Dendritic cell treated with granulocyte-macrophage colony-stimulating factor and Interleukin-4, amounts not matched to agents 40 ng/mL and 50 ng/mL, for 4 days (primary cell): ENCODE measurements around the gene OLFM3.

Source experiments
- H3K27ac Mint-ChIP-seq: one replicate; pipeline ENCODE4 v1.8.0; 2022; ENCODE audit warnings: mild to moderate bottlenecking, mixed read lengths
- H3K27me3 Mint-ChIP-seq: one replicate; pipeline ENCODE4 v1.8.0; 2022; ENCODE audit warnings: mild to moderate bottlenecking, mixed read lengths
- H3K36me3 Mint-ChIP-seq: one replicate; pipeline ENCODE4 v1.8.0; 2022; ENCODE audit warnings: low read depth, mixed read lengths
- H3K4me1 Mint-ChIP-seq: one replicate; pipeline ENCODE4 v1.8.0; 2022; ENCODE audit warnings: low read depth, mixed read lengths
- H3K4me3 Mint-ChIP-seq: one replicate; pipeline ENCODE4 v1.8.0; 2022; ENCODE audit warnings: mild to moderate bottlenecking, moderate library complexity, mixed read lengths
- H3K9me3 Mint-ChIP-seq: one replicate; pipeline ENCODE4 v1.8.0; 2022; ENCODE audit warnings: mixed read lengths
- intact Hi-C: fragments of 100-400 bp; cut with micrococcal nuclease; formaldehyde crosslinking; loops from one replicate; pipeline ENCODE4 v1.15.0; 2022

The OLFM3 gene

DNA sequence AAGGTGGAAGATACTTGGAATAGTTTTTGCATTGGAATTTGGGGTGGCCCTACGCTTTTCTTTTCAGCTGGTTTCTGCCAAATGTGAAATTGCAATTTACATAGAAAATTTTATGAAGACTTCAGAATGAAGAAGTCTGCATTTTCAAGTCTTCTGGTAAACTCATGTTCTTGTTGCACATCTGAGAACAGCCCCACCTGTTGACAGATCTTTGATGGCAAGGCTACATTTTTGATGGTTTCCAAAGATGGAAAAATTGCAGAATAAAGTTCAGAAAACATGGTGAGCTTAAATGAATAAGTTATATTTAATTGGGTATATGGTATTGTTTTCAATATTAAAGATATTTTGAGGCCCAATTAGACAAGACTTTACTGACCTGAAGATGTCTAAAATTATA lies 25.4 kb downstream of the OLFM3 start:
- no peak overlapping the region for H3K4me3 Mint-ChIP-seq
- intact Hi-C loops: no loop called here
- no peaks in the 10 kb centered on the region for H3K36me3 Mint-ChIP-seq
- no peak overlapping the region for H3K27ac Mint-ChIP-seq
- H3K27me3 Mint-ChIP-seq: no peaks in the 10 kb centered on the region
- no peaks in the 10 kb centered on the region for H3K9me3 Mint-ChIP-seq
- no peaks in the 10 kb centered on the region for H3K4me1 Mint-ChIP-seq

DNA sequence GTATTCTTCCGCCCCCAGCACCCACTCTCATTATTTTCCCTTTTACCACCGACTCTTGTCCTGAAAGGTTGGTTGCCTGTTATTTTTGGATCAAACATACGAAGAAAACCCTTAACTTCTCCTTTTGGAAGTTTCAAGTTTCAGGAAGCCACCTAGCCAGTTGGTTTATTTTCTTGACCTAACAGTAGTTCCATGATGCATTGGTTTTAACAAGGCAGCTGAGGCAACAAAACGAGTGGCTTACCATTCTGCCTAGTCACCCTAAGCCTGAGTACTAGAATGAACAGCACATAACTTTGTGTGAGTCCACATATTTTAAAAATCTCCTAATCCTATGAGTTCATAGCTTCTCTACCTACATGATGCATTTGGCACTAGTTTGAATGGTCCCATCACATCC lies 28.9 kb downstream of the OLFM3 start:
- Mint-ChIP-seq H3K4me3 (no peak overlapping the region), H3K27me3 (no peaks in the 10 kb centered on the region), H3K9me3 (no peaks in the 10 kb centered on the region), H3K27ac (no peak overlapping the region), H3K4me1 (no peaks in the 10 kb centered on the region), H3K36me3 (no peaks in the 10 kb centered on the region)
- intact Hi-C loops: no loop called here

DNA sequence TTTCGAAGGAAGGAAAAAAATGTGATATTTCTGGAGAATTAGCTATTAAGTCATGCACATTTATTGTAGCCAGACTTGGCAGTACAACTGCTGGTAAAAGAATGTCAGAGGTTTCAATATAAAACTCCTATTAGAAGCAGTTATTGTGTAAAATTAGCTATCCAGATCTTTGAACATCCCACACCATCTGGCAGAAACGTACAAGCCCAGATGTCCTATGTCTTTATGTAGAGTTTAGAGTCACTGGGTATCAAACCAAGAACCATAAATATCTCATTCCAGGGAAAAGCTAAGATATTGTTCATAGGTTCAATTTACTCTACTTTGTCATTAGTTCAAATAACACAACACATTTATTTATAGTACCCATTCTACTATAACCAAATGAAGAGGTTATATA lies 31.4 kb downstream of the OLFM3 start:
- no peaks in the 10 kb centered on the region for H3K9me3 Mint-ChIP-seq
- H3K36me3 Mint-ChIP-seq: no peaks in the 10 kb centered on the region
- H3K27ac Mint-ChIP-seq: no peak overlapping the region
- no peaks in the 10 kb centered on the region for H3K4me1 Mint-ChIP-seq
- no peaks in the 10 kb centered on the region for H3K27me3 Mint-ChIP-seq
- no peak overlapping the region for H3K4me3 Mint-ChIP-seq
- intact Hi-C loops: no loop called here

- intact Hi-C loops: no loop called here
- no peaks in the 10 kb centered on the region for H3K36me3 Mint-ChIP-seq
- no peak overlapping the region for H3K27ac Mint-ChIP-seq
- H3K27me3 Mint-ChIP-seq: no peaks in the 10 kb centered on the region
- H3K4me1 Mint-ChIP-seq: no peaks in the 10 kb centered on the region
- no peak overlapping the region for H3K4me3 Mint-ChIP-seq
- no peaks in the 10 kb centered on the region for H3K9me3 Mint-ChIP-seq
These were observed 32.0 kb downstream of the OLFM3 start for GRCh38 chr1:101964708-101965107.

- H3K4me3 Mint-ChIP-seq: no peak overlapping the region
- no peaks in the 10 kb centered on the region for H3K27me3 Mint-ChIP-seq
- H3K27ac Mint-ChIP-seq: no peak overlapping the region
- intact Hi-C loops: no loop called here
- H3K9me3 Mint-ChIP-seq: no peaks in the 10 kb centered on the region
- no peaks in the 10 kb centered on the region for H3K4me1 Mint-ChIP-seq
- no peaks in the 10 kb centered on the region for H3K36me3 Mint-ChIP-seq
These were observed 36.6 kb downstream of the OLFM3 start for GRCh38 chr1:101960142-101960541.

- no peaks in the 10 kb centered on the region for H3K36me3 Mint-ChIP-seq
- H3K27me3 Mint-ChIP-seq: no peaks in the 10 kb centered on the region
- intact Hi-C loops: no loop called here
- no peaks in the 10 kb centered on the region for H3K4me1 Mint-ChIP-seq
- H3K4me3 Mint-ChIP-seq: no peak overlapping the region
- H3K9me3 Mint-ChIP-seq: no peaks in the 10 kb centered on the region
- no peak overlapping the region for H3K27ac Mint-ChIP-seq
These were observed 37.3 kb downstream of the OLFM3 start for GRCh38 chr1:101959456-101959855.

- no peak overlapping the region for H3K27ac Mint-ChIP-seq
- H3K27me3 Mint-ChIP-seq: no peaks in the 10 kb centered on the region
- no peak overlapping the region for H3K4me3 Mint-ChIP-seq
- H3K4me1 Mint-ChIP-seq: no peaks in the 10 kb centered on the region
- no peaks in the 10 kb centered on the region for H3K9me3 Mint-ChIP-seq
- H3K36me3 Mint-ChIP-seq: no peaks in the 10 kb centered on the region
- intact Hi-C loops: no loop called here
These were observed 39.0 kb downstream of the OLFM3 start for GRCh38 chr1:101957771-101958170.

- no peak overlapping the region for H3K27ac Mint-ChIP-seq
These were observed 43.1 kb downstream of the OLFM3 start for GRCh38 chr1:101953623-101954022.

DNA sequence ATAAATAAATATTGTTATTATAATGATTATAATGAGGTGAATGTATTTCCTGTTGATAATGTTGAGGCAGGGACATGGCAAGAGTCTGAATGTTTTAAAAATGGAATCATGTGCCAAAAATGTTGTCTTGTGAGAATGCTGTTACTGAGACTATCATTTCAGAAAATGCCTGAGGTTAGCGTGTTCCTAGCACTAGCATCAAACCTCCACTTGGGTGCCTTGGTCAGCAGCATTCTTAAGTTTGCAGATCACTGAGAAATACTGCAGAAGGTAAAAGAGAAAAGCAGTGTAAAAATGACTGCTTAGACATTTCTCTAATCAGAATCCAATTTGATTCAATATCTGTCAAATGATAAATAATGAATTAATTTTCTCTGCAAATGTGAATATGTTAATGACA lies 50.8 kb downstream of the OLFM3 start:
- Mint-ChIP-seq H3K27me3 (no peaks in the 10 kb centered on the region), H3K27ac (no peak overlapping the region), H3K36me3 (no peaks in the 10 kb centered on the region), H3K4me1 (no peaks in the 10 kb centered on the region), H3K4me3 (no peak overlapping the region), H3K9me3 (no peaks in the 10 kb centered on the region)
- intact Hi-C loops: no loop called here

More at GRCh38 chr1:101953623-101954022, 43.1 kb downstream of the OLFM3 start:
- no peak overlapping the region for H3K4me3 Mint-ChIP-seq
- no peaks in the 10 kb centered on the region for H3K4me1 Mint-ChIP-seq
- H3K27me3 Mint-ChIP-seq: no peaks in the 10 kb centered on the region
- no peaks in the 10 kb centered on the region for H3K36me3 Mint-ChIP-seq
- intact Hi-C loops: no loop called here
- H3K9me3 Mint-ChIP-seq: no peaks in the 10 kb centered on the region

GRCh38 chr1:101943237-101943636 lies 53.5 kb downstream of the OLFM3 start:
- Mint-ChIP-seq H3K4me1 (no peaks in the 10 kb centered on the region), H3K4me3 (no peak overlapping the region), H3K27me3 (no peaks in the 10 kb centered on the region), H3K36me3 (no peaks in the 10 kb centered on the region), H3K27ac (no peak overlapping the region), H3K9me3 (no peaks in the 10 kb centered on the region)
- intact Hi-C loops: no loop called here

DNA sequence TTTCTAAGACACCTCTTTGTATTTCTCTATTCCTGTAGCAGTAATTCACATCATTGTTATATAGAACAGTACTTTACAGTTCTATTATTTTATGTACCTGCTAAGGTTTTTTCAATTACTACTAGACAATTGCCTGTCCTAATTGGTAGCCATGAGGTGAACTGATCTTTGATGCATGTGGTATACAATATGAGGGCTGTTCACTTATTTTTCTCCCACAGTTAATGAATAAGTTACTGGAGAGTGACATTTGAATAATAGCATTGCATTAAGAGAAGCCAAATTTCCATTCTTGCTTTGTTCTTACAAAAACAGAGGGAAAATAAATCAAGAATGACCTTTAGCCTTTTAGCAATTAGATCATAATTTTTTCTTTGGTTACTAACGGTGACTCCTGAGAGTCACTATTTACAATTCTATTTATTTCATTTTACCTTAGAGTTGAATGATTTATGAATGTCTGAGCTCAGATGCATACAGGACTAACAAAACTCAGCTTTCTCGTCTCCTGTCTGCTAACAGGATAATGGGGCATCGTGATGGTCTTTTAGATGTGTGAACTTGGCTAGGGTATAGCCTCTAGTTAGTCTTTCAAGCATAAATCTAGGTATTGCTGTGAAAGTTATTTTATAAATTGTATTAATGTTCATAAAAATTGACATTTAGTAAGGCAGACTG lies 54.1 kb downstream of the OLFM3 start:
- Mint-ChIP-seq H3K36me3 (no peaks in the 10 kb centered on the region), H3K27me3 (no peaks in the 10 kb centered on the region), H3K27ac (no peak overlapping the region), H3K9me3 (no peaks in the 10 kb centered on the region), H3K4me1 (no peaks in the 10 kb centered on the region), H3K4me3 (no peak overlapping the region)
- intact Hi-C loops: no loop called here

GRCh38 chr1:101938681-101939080 lies 58.0 kb downstream of the OLFM3 start:
- Mint-ChIP-seq H3K9me3 (peaks cover 5% of the 10 kb centered on the region), H3K27ac (no peak overlapping the region), H3K4me3 (no peak overlapping the region), H3K4me1 (no peaks in the 10 kb centered on the region), H3K36me3 (no peaks in the 10 kb centered on the region), H3K27me3 (no peaks in the 10 kb centered on the region)
- intact Hi-C loops: no loop called here

- no peaks in the 10 kb centered on the region for H3K4me1 Mint-ChIP-seq
- no peak overlapping the region for H3K4me3 Mint-ChIP-seq
- H3K27ac Mint-ChIP-seq: no peak overlapping the region
- no peaks in the 10 kb centered on the region for H3K36me3 Mint-ChIP-seq
- H3K27me3 Mint-ChIP-seq: no peaks in the 10 kb centered on the region
- H3K9me3 Mint-ChIP-seq: peaks cover 12% of the 10 kb centered on the region
- intact Hi-C loops: no loop called here
These were observed 67.4 kb downstream of the OLFM3 start for GRCh38 chr1:101929343-101929742.

DNA sequence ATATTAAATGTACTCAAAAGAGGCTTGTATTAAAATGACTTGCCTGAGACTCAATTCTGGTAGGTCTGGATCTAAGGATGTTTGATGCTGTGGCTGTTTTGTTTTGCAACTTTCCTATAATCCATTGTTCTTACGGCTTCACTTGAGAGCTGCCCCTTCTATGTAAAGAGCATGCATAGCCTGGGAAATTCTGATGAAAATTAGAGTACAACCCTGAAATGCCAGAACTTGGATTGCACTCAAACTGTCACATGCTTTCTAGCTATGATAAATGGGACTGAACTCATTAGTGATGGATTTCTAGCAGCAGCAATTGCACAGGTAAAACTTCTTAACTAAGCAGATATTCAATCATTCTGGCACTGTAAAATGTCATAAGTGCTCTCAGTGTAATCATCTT lies 67.9 kb downstream of the OLFM3 start:
- intact Hi-C loops: no loop called here
- Mint-ChIP-seq H3K27me3 (no peaks in the 10 kb centered on the region), H3K36me3 (no peaks in the 10 kb centered on the region), H3K4me1 (no peaks in the 10 kb centered on the region), H3K9me3 (peaks cover 12% of the 10 kb centered on the region), H3K27ac (no peak overlapping the region), H3K4me3 (no peak overlapping the region)

DNA sequence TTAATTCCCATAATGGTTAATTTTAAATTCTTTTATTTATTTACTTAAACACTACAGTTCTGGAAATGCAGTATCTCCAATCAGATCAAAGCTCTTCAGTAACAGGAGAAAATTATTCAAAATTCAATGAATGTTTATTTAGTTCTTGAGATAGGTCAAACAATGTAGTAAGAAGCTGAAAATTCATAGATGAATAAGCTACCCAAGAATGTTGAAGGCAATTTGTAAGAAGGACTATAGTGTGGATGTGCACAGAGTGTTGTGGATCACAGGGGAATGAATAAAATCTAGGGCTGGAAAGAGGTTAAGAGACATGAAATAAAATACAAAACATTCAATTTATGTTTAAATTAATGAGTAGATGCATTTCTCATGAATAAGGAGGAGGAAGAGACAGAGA lies 72.0 kb downstream of the OLFM3 start:
- intact Hi-C loops: no loop called here
- Mint-ChIP-seq H3K4me1 (no peaks in the 10 kb centered on the region), H3K27me3 (no peaks in the 10 kb centered on the region), H3K4me3 (no peak overlapping the region), H3K36me3 (no peaks in the 10 kb centered on the region), H3K27ac (no peak overlapping the region), H3K9me3 (no peaks in the 10 kb centered on the region)
